GM23338 (cell line): ENCODE measurements around the gene ANKFN1. TPM values are rescaled to one million over a fixed set of nuclear protein-coding genes. Genes with fewer than 3 reads are reported as not detected.

Experiments used
- ATAC-seq: fragments of 200-7000 bp; cut with Tn5 transposase; 3 replicates; pipeline ENCODE4 v1.9.1; 2020
- DNase-seq: peaks from one replicate; pipeline ENCODE4 v3.0.0-alpha.2; 2015; ENCODE audit warnings: low spot score
- H2AFZ ChIP-seq: fragments of 200-600 bp; sonication (generic); 2 replicates; pipeline ENCODE4 v1.8.0; 2016; ENCODE audit warnings: antibody characterized with exemption, mild to moderate bottlenecking, moderate library complexity
- H3F3A ChIP-seq: fragments of 200-600 bp; sonication (generic); replicated peaks from 2 replicates; pipeline ENCODE4 v1.8.0; 2017; ENCODE audit warnings: antibody characterized with exemption, mixed run types, low read depth
- H3K27ac ChIP-seq: fragments of 200-600 bp; sonication (generic); 2 replicates; pipeline ENCODE4 v1.6.1; 2016; ENCODE audit warnings: low read depth
- H3K27me3 ChIP-seq: fragments of 200-600 bp; sonication (generic); 2 replicates; pipeline ENCODE4 v1.8.0; 2016; ENCODE audit warnings: mild to moderate bottlenecking, mixed run types, moderate library complexity; ENCODE audit not compliant: insufficient read depth
- H3K36me3 ChIP-seq: fragments of 200-600 bp; sonication (generic); 2 replicates; pipeline ENCODE4 v1.8.0; 2016; ENCODE audit warnings: mild to moderate bottlenecking; ENCODE audit not compliant: insufficient read depth
- H3K4me1 ChIP-seq: fragments of 200-600 bp; sonication (generic); 2 replicates; pipeline ENCODE4 v1.8.0; 2016; ENCODE audit warnings: mild to moderate bottlenecking, moderate library complexity; ENCODE audit not compliant: insufficient read depth
- H3K4me2 ChIP-seq: fragments of 200-600 bp; sonication (generic); 2 replicates; pipeline ENCODE4 v1.7.1; 2017; ENCODE audit warnings: mixed run types
- H3K4me3 ChIP-seq: fragments of 200-600 bp; sonication (generic); 2 replicates; pipeline ENCODE4 v1.6.1; 2016; ENCODE audit warnings: mixed run types
- H3K79me2 ChIP-seq: fragments of 200-600 bp; sonication (generic); replicated peaks from 2 replicates; pipeline ENCODE4 v1.8.0; 2017; ENCODE audit warnings: mild to moderate bottlenecking; ENCODE audit not compliant: insufficient read depth
- H3K9me2 ChIP-seq: fragments of 200-600 bp; sonication (generic); 2 replicates; pipeline ENCODE4 v1.8.0; 2017; ENCODE audit not compliant: insufficient read depth
- H4K20me1 ChIP-seq: fragments of 200-600 bp; sonication (generic); replicated peaks from 2 replicates; pipeline ENCODE4 v1.8.0; 2017; ENCODE audit warnings: mild to moderate bottlenecking; ENCODE audit not compliant: insufficient read depth
- H3K27ac Mint-ChIP-seq: 2 replicates; pipeline ENCODE4 v1.8.0; 2020; ENCODE audit warnings: inconsistent platforms, mild to moderate bottlenecking, moderate library complexity, mixed read lengths
- H3K27me3 Mint-ChIP-seq: 3 replicates; pipeline ENCODE4 v1.8.0; 2022; ENCODE audit warnings: low read depth, mild to moderate bottlenecking, moderate library complexity, mixed read lengths, inconsistent platforms; ENCODE audit not compliant: insufficient read depth, poor library complexity
- H3K36me3 Mint-ChIP-seq: 3 replicates; pipeline ENCODE4 v1.8.0; 2021; ENCODE audit warnings: low read depth, mild to moderate bottlenecking, inconsistent platforms, moderate library complexity, mixed read lengths
- H3K4me1 Mint-ChIP-seq: 3 replicates; pipeline ENCODE4 v1.8.0; 2020; ENCODE audit warnings: mild to moderate bottlenecking, inconsistent platforms, mixed read lengths
- H3K4me3 Mint-ChIP-seq: 3 replicates; pipeline ENCODE4 v1.8.0; 2021; ENCODE audit warnings: moderate library complexity, mild to moderate bottlenecking, inconsistent platforms, mixed read lengths
- H3K9me3 Mint-ChIP-seq: 3 replicates; pipeline ENCODE4 v1.8.0; 2020; ENCODE audit warnings: moderate library complexity, mild to moderate bottlenecking, inconsistent platforms, mixed read lengths
- CTCF ChIP-seq, 2 experiments: fragments of 200-600 bp in 1 of 2; sonication (generic) in 1 of 2; conservative IDR thresholded peaks; 2 replicates each; pipeline versions ENCODE4 v1.5.1 to v1.6.1; 2016 to 2017; ENCODE audit warnings: antibody characterized with exemption in 2 of 2, low read depth in 2 of 2, mild to moderate bottlenecking in 2 of 2, moderate library complexity in 1 of 2
- JUNB ChIP-seq: IDR thresholded peaks from one replicate; pipeline ENCODE4 v1.6.1; 2016; ENCODE audit warnings: antibody characterized with exemption; ENCODE audit not compliant: unreplicated experiment
- REST ChIP-seq: IDR thresholded peaks from one replicate; pipeline ENCODE4 v1.6.1; 2018; ENCODE audit warnings: antibody characterized with exemption; ENCODE audit not compliant: unreplicated experiment
- ZNF114 ChIP-seq: fragments of 250-450 bp; sonication (Bioruptor Pico); IDR thresholded peaks from 2 replicates; pipeline ENCODE4 v1.5.0; 2020; ENCODE audit warnings: mild to moderate bottlenecking, moderate library complexity
- ZNF331 ChIP-seq: fragments of 250-450 bp; sonication (Bioruptor Pico); IDR thresholded peaks from 2 replicates; pipeline ENCODE4 v1.5.0; 2020; ENCODE audit warnings: low read depth, mild to moderate bottlenecking, moderate library complexity
- polyA plus RNA-seq: library from polyadenylated mRNA; unstranded; fragments of >200 nt; fragmentation: Nextera tagmentation; extraction: Ambion mirVana; gene quantifications from 2 replicates; pipeline ENCODE4 v1.2.1, GENCODE V29; 2016
- total RNA-seq: library from RNA; depleted of rRNA; stranded (reverse); fragments of >200 nt; shearing (Covaris generic); gene quantifications from 2 replicates; pipeline ENCODE4 v1.2.3, GENCODE V29; 2014

The ANKFN1 gene
- total and polyA plus RNA-seq, 2 experiments from 2014 or later: not detected

DNA sequence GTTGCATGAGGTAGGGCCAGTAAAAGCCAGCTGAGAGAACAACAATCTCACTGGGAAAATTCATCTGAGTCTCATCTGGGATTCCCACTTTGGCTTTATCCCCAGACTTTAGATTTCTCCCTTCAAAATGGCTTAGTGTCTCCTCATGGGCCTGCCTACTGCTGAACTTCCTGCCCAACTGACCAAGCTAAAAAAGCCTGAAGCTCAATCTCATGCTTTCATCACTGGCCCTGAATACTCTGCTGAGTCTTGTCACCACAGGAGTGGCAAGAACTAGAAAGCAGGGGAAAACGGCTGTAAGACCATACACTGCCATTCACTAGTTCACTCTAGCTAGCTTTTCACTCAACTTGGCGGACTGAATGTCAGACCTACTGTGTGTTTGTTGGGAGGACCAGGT, 343.9 kb downstream of the ANKFN1 start:
- H3K4me1 Mint-ChIP-seq: no peaks in the 10 kb centered on the region
- H3K27ac Mint-ChIP-seq: no peak overlapping the region
- H3F3A ChIP-seq: no peaks in the 10 kb centered on the region
- H3K4me2 ChIP-seq: no peak overlapping the region
- no peak overlapping the region for H2AFZ ChIP-seq
- H3K27ac ChIP-seq: no peak overlapping the region
- ATAC-seq (no peak), DNase-seq (no peak)
- TF ChIP-seq REST (no peak), JUNB (no peak)
- H3K27me3 Mint-ChIP-seq: peaks cover under 1% of the 10 kb centered on the region
- no peaks in the 10 kb centered on the region for H3K4me1 ChIP-seq
- no peak overlapping the region for H3K4me3 Mint-ChIP-seq
- H3K36me3 Mint-ChIP-seq: no peaks in the 10 kb centered on the region
- no peaks in the 10 kb centered on the region for H3K27me3 ChIP-seq
- H4K20me1 ChIP-seq: no peaks in the 10 kb centered on the region
- H3K36me3 ChIP-seq: no peaks in the 10 kb centered on the region
- no peaks in the 10 kb centered on the region for H3K79me2 ChIP-seq
- no peaks in the 10 kb centered on the region for H3K9me3 Mint-ChIP-seq
- no peaks in the 10 kb centered on the region for H3K9me2 ChIP-seq
- no peak overlapping the region for H3K4me3 ChIP-seq

GRCh38 chr17:56499799-56500388, 346.6 kb downstream of the ANKFN1 start:
- Mint-ChIP-seq H3K27ac (no peak overlapping the region), H3K27me3 (peaks cover 2% of the 10 kb centered on the region), H3K4me3 (no peak overlapping the region), H3K9me3 (no peaks in the 10 kb centered on the region), H3K36me3 (no peaks in the 10 kb centered on the region), H3K4me1 (no peaks in the 10 kb centered on the region)
- Histone ChIP-seq H4K20me1 (no peaks in the 10 kb centered on the region), H3K4me2 (no peak overlapping the region), H3K79me2 (no peaks in the 10 kb centered on the region), H3F3A (no peaks in the 10 kb centered on the region), H3K4me3 (no peak overlapping the region), H2AFZ (no peak overlapping the region), H3K27me3 (no peaks in the 10 kb centered on the region), H3K27ac (no peak overlapping the region), H3K9me2 (no peaks in the 10 kb centered on the region), H3K4me1 (no peaks in the 10 kb centered on the region), H3K36me3 (no peaks in the 10 kb centered on the region)
- no peak for ATAC-seq
- TF ChIP-seq ZNF331 (CRISPR knock-in tag) (no peak), CTCF (conservative IDR thresholded peaks at IDR 0.05; ENCODE audit: low read depth in 2 of 2) (peak; percentile 62 to 74), ZNF114 (no peak)
- DNase-seq: peak; percentile 73
